GM18499 (cell line): ENCODE results near the gene BAZ2B.
"Not testable (repeated sequence)": the region's sequence is repeated elsewhere in the genome, so short reads cannot be mapped to it uniquely, and the experiment has no call there.

Source experiments
- ATAC-seq: cut with Tn5 transposase; IDR thresholded peaks from one replicate; pipeline ENCODE4 v1.9.1; 2021; ENCODE audit warnings: moderate number of reproducible peaks; ENCODE audit not compliant: insufficient read depth, unreplicated experiment

The BAZ2B gene, protein sequence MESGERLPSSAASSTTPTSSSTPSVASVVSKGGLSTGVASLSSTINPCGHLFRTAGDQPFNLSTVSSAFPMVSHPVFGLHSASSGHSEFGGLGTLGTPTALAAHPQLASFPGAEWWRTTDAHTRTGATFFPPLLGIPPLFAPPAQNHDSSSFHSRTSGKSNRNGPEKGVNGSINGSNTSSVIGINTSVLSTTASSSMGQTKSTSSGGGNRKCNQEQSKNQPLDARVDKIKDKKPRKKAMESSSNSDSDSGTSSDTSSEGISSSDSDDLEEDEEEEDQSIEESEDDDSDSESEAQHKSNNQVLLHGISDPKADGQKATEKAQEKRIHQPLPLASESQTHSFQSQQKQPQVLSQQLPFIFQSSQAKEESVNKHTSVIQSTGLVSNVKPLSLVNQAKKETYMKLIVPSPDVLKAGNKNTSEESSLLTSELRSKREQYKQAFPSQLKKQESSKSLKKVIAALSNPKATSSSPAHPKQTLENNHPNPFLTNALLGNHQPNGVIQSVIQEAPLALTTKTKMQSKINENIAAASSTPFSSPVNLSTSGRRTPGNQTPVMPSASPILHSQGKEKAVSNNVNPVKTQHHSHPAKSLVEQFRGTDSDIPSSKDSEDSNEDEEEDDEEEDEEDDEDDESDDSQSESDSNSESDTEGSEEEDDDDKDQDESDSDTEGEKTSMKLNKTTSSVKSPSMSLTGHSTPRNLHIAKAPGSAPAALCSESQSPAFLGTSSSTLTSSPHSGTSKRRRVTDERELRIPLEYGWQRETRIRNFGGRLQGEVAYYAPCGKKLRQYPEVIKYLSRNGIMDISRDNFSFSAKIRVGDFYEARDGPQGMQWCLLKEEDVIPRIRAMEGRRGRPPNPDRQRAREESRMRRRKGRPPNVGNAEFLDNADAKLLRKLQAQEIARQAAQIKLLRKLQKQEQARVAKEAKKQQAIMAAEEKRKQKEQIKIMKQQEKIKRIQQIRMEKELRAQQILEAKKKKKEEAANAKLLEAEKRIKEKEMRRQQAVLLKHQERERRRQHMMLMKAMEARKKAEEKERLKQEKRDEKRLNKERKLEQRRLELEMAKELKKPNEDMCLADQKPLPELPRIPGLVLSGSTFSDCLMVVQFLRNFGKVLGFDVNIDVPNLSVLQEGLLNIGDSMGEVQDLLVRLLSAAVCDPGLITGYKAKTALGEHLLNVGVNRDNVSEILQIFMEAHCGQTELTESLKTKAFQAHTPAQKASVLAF (N-terminal part only)

DNA sequence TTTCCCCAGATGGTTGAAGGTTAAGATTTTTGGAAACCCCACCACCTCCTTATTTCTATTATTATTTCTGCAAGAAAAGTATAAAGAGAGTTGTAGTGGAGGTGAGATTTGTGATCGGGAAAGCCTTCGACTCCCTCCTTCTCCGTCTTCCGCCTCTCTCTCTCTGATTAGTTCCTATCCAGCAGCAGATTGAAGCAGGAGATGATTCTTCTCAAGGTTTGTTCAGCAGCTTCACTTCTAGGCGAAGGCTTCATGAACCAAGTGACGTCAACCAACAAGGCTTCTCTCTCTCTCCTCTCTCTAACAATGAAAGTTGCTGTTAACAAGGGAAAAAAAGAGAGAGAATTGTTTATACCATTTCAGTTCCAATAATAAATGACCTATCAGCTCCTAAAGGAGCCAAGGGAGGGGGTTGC lies at the start of gene BAZ2B:
TSS of gene BAZ2B (minus strand) at position 263 of the 416 bp plus-strand sequence. CDS start 137,829 bp downstream, outside the sequence.
- no peak for ATAC-seq

DNA sequence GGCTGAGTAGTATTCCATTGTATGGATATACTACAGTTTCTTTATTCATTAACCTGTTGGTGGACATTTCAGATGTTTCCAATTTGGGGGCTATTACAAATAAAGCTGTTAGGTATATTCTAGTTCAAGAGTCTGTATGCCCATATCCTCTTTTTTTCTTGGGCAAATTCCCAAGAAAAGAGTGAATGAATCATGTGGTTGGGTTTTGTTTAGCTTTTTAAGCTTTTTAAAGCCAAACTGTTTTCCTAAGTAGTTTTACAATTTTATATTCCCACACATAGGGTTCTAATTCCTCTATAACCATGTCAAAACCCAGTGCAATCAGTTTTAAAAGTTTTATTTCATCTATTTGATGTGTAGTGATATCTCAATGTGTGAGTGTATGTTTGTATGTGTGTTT lies 44.9 kb upstream of the BAZ2B start:
- ATAC-seq = no peak

GRCh38 chr2:159658881-159659873 lies 42.8 kb upstream of the BAZ2B start:
- ATAC-seq = no peak

GRCh38 chr2:159653962-159654361 lies 37.6 kb upstream of the BAZ2B start:
- no peak for ATAC-seq

DNA sequence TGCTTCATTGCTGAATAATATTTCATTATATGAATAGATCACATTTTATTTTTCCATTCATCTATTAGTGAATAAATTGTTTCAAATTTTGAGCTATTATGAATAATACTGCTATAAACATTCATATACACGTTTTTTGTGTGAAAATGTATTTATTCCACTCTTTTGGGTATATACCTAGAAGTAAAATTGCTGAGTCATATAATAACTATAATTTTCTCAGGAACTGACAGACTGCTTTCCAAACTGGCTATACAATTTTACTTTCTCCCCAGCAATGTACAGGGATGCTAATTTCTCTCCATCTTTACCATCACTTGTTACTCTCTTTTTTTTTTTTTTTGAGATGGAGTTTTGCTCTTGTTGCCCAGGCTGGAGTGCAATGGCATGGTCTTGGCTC lies 35.5 kb upstream of the BAZ2B start:
- no peak for ATAC-seq

DNA sequence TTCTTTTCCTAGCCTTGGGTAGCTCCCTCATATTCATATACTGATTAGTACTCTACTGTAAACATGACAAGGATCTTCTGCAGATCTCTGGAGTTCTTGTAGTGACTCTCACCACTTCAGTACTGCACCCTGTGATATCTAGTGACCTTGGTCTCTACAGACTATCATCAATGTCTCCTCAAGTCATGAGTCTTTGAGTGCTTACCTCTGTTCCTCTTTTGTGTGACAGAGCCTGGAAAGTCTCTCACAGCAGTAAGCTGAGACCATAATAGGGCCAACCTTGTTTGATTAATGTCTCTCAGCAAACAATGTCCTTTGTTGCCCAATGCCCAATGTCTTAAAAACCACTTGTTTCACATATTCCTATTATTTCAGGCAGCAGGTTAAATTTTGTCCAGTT lies 34.2 kb upstream of the BAZ2B start:
- no peak for ATAC-seq

DNA sequence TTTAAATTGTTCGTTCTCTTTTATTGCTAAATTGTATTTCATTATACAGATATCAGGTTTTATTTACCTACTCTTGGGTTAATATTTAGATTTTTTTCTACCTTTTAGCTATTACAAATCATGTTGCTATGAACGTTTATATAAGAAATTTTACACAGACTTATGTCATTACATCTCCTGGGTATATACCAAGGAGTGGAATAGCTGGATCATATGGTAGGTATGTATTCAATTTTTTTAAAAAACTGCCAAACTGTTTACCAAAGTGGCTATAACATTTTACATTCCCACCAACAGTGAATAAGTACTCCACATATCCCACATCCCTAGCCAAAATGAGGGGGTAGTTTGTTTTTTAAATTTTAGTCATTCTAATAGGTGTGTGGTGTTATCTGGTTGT lies 32.3 kb upstream of the BAZ2B start:
- no peak for ATAC-seq

GRCh38 chr2:159647667-159648066 lies 31.3 kb upstream of the BAZ2B start:
- no peak for ATAC-seq

GRCh38 chr2:159640176-159640575 lies 23.8 kb upstream of the BAZ2B start:
- ATAC-seq = no peak

DNA sequence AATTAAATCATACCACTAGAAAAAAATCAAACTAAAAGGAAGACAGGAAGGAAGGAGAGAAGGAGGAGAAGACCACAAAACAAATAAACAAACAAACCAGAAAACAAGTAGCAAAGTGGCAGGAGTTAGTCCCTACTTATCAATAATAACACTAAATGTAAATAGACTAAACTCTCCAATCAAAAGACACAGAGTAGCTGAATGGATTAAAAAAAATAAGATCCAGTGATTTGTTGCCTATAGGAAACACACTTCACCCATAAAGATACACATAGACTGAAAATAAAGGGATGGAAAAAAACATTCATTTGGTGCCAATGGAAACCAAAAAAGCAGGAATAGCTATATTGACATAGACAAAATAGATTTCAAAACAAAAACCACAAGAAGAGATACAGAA lies 23.4 kb upstream of the BAZ2B start:
- no peak for ATAC-seq

DNA sequence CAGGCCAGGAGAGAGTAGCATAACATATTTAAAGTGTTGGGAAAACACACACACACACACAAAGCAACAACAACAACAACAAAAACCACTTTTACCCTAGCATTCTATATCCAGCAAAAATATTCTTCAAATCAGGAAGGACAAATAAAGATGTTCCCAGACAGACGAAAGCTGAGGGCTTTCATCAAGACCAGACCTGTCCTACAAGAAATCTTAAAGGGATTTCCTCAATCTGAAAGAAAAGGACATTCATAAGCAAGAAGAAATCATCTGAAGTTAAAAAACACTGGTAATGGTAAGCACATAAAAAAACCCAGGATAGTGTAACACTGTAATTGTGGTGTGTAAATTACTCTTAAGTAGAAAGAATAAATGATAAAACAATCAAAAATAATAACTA lies 22.7 kb upstream of the BAZ2B start:
- ATAC-seq = no peak

GRCh38 chr2:159637988-159638501 lies 21.7 kb upstream of the BAZ2B start:
- no peak for ATAC-seq

GRCh38 chr2:159637240-159637639 lies 20.9 kb upstream of the BAZ2B start:
- no peak for ATAC-seq

- ATAC-seq = no peak
These were observed 18.9 kb upstream of the BAZ2B start for GRCh38 chr2:159635006-159635789.

DNA sequence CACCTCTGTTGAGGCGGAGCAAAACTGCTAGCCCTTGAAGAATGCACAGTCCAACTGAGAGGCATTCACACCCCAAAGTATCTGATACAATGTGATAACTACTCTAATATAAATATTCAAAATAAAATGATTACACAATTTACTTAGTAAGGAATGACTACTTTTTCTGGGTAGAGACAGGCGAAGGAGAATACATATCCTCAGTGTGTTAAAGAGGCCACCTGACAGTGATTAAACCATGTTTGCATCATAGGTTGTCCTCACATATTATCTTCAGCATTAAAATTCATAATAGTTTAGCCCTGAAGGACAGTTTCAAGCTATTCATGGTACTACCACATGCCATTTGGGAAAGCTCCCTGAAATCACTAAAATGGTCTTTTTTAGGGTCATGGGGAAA lies 16.9 kb upstream of the BAZ2B start:
- no peak for ATAC-seq

DNA sequence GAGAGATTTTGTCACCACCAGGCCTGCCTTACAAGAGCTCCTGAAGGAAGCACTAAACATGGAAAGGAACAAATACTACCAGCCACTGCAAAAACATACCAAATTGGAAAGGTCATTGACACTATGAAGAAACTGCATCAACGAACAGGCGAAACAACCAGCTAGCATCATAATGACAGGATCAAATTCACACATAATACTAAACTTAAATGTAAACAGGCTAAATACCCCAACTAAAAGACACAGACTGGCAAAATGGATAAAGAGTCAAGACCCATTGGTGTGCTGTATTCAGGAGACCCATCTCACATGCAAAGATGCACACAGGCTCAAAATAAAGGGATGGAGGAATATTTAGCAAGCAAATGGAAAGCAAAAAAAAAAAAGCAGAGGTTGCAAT lies 9.3 kb upstream of the BAZ2B start:
- not testable (repeated sequence) for ATAC-seq

GRCh38 chr2:159623436-159623835 lies 7.1 kb upstream of the BAZ2B start:
- ATAC-seq = no peak

- ATAC-seq = no peak
These were observed 6.6 kb upstream of the BAZ2B start for GRCh38 chr2:159622966-159623365.

DNA sequence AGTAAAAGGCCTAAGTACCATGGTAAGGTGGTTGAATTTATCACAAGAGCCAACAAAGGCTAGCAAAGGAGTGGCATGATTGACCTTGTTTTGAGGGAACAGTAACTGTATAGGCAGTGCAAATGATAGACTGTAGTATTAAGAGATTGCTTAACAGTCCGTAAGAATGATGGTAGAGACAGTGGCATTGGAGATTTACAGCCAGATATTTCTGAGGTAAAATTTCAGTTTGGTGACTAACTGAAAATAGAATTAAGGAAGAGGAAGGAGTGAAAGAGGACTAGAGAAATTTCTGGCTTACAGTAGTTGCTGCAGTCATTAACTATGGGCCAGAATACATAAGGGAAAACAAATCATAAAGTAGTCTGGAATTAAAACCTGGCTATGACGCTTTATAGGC lies 4.4 kb upstream of the BAZ2B start:
- no peak for ATAC-seq
